AG04449 (cell line): ENCODE data around the gene SLC25A3.
"Not testable (repeated sequence)": the region's sequence is repeated elsewhere in the genome, so short reads cannot be mapped to it uniquely, and the experiment has no call there.

Experiments
- CTCF ChIA-PET: fragments of 350-600 bp; formaldehyde crosslinking; extraction: SDS; loops from one replicate; lab custom pipeline; 2021; ENCODE audit warnings: antibody characterized with exemption; lab: Yijun Ruan, JAX
- POLR2A ChIA-PET: fragments of 400-600, 350-600 bp; formaldehyde crosslinking; extraction: SDS; loops from one replicate; lab custom pipeline; 2020; ENCODE audit warnings: antibody characterized with exemption, inconsistent platforms; lab: Yijun Ruan, JAX
- DNase-seq: peaks from one replicate; pipeline ENCODE4 v3.0.0-alpha.2; 2010; ENCODE audit warnings: low read depth, low spot score
- H3K4me3 ChIP-seq: 2 replicates; pipeline ENCODE4 v1.5.1; 2011; ENCODE audit warnings: low read depth, mild to moderate bottlenecking, control low read depth, low read length
- CTCF ChIP-seq: IDR thresholded peaks from one replicate; pipeline ENCODE4 v1.5.1; 2011; ENCODE audit warnings: mild to moderate bottlenecking, moderate library complexity, low read length, control low read depth, inconsistent platforms; ENCODE audit not compliant: insufficient read depth; ENCODE audit errors: missing control alignments

Gene SLC25A3

DNA sequence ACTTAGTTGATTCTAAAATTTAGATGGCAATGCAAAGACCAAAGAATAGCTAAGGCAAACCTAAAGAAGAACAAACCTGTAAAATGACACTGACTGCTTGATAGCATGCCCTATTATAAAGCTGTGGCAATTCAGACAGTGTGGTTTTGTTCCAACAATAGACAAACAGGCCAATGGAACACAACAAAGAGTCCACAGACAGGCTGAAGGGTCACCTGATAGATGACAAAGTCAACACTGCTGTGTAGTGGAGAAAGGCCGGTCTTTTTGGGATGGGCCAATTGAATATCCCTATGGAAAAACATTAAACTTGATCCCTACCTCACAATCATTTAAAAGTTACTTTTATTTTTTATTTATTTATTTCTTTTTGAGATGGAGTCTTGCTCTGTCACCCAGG is 33.8 kb upstream of the SLC25A3 start:
- CTCF ChIA-PET = no interaction called here

DNA sequence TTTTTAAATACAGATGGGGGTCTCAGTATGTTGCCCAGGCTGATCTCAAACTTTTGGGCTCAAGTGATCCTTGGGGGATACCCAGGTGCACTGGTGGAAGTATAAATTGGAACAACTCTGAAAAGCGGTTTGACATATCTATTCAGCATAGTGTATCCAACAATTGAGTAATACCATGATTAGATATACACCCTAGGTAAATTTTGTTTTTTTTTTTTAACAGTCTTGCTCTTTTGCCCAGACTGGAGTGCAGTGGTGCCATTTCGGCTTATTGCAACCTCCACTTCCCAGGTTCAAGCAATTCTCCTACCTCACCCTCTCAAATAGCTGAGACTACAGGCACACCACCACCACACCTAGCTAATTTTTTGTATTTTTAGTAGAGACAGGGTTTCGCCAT is 31.6 kb upstream of the SLC25A3 start:
- ChIA-PET CTCF (interaction anchor here (1.0 kb wide), 1 partner anchor 12 kb away, joined by 3 read pairs; no protein-coding TSS in a partner anchor), POLR2A (no interaction called here)
- H3K4me3 ChIP-seq = no peak overlapping the region
- DNase-seq = no peak
- TF ChIP-seq CTCF = no peak

More for the DNA sequence above, 33.8 kb upstream of the SLC25A3 start:
- H3K4me3 ChIP-seq = no peak overlapping the region
- TF ChIP-seq CTCF = no peak
- DNase-seq = no peak
- POLR2A ChIA-PET = no interaction called here

GRCh38 chr12:98572010-98572409 is 21.5 kb upstream of the SLC25A3 start:
- ChIA-PET POLR2A (no interaction called here), CTCF (interaction anchor here (1.6 to 3.5 kb wide), 3 partner anchors 9 to 78 kb away, joined by 4 to 11 read pairs (median 6); no protein-coding TSS in a partner anchor)
- peak; percentile 10 for TF ChIP-seq CTCF
- no peak for DNase-seq
- no peak overlapping the region for H3K4me3 ChIP-seq

- CTCF ChIA-PET = no interaction called here
- POLR2A ChIA-PET = no interaction called here
- H3K4me3 ChIP-seq = no peak overlapping the region
- TF ChIP-seq CTCF = no peak
- DNase-seq = no peak
These were observed 19.4 kb upstream of the SLC25A3 start for GRCh38 chr12:98574110-98574509.

- DNase-seq = no peak
- H3K4me3 ChIP-seq = no peak overlapping the region
- CTCF ChIA-PET = interaction anchor here (1.0 to 3.5 kb wide), 4 partner anchors 8 to 79 kb away, joined by 3 to 35 read pairs (median 6); no protein-coding TSS in a partner anchor
- POLR2A ChIA-PET = interaction anchor here (1.0 kb wide), 1 partner anchor 20 kb away, joined by 3 read pairs; no protein-coding TSS in a partner anchor
- TF ChIP-seq CTCF = no peak
These were observed 18.5 kb upstream of the SLC25A3 start for GRCh38 chr12:98575013-98575412.

DNA sequence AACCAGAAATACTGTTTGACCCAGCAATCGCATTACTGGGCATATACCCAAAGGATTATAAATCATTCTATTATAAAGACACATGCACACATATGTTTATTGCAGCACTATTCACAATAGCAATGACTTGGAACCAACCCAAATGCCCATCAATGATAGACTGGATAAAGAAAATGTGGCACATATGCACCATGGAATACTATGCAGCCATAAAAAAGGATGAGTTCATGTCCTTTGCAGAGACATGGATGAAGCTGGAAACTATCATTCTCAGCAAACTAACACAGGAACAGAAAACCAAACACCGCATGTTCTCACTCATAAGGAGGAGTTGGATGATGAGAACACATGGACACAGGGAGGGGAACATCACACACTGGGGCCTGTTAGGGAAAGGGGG is 16.7 kb upstream of the SLC25A3 start:
- H3K4me3 ChIP-seq, DNase-seq, POLR2A ChIA-PET: not testable (repeated sequence)
- CTCF ChIA-PET = interaction anchor here (0.7 to 3.5 kb wide), 3 partner anchors 10 to 63 kb away, joined by 3 to 35 read pairs (median 3); no protein-coding TSS in a partner anchor

DNA sequence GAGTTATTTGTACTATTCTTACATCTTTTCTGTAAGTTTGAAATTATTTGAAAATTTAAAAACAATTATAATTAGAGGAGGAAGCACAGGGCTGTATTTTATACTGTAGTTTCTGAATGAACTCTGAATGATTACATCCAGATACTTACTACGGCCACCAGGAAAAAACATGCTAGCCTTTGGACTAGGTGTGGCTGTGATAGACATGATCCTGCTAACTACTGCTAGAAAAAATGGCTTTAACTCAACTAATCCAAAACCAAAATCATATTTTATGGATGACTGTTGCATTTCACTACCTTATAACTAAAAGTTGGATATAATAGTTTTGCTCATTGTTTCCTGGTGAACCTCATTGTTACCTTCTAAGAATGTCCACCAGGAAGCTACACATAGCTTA is 15.1 kb upstream of the SLC25A3 start:
- no peak for DNase-seq
- TF ChIP-seq CTCF = no peak
- H3K4me3 ChIP-seq = no peak overlapping the region
- CTCF ChIA-PET = interaction anchor here (1.5 to 3.8 kb wide), 3 partner anchors 9 to 87 kb away, joined by 3 to 31 read pairs (median 8); no protein-coding TSS in a partner anchor
- POLR2A ChIA-PET = no interaction called here
